ENCODE results near the gene PRXL2A.

The PRXL2A gene

GRCh38 chr10:80461208-80462183 is 53.1 kb downstream of the PRXL2A start:
- no peak for DNase-seq (ENCODE audit: low read depth)

GRCh38 chr10:80462299-80462980 is 54.1 kb downstream of the PRXL2A start:
- DNase-seq (ENCODE audit: low read depth) = no peak

GRCh38 chr10:80462981-80463741 is 54.8 kb downstream of the PRXL2A start:
- no peak for DNase-seq (ENCODE audit: low read depth)

- DNase-seq (ENCODE audit: low read depth) = no peak
Observed at GRCh38 chr10:80463868-80464267, 55.5 kb downstream of the PRXL2A start.

- DNase-seq (ENCODE audit: low read depth) = no peak
Observed at GRCh38 chr10:80464557-80465450, 56.5 kb downstream of the PRXL2A start.

GRCh38 chr10:80465451-80465835 is 57.1 kb downstream of the PRXL2A start:
- no peak for DNase-seq (ENCODE audit: low read depth)

GRCh38 chr10:80465839-80466590 is 57.7 kb downstream of the PRXL2A start:
- no peak for DNase-seq (ENCODE audit: low read depth)

- DNase-seq (ENCODE audit: low read depth) = no peak
Observed at GRCh38 chr10:80466724-80467326, 58.5 kb downstream of the PRXL2A start.

- no peak for DNase-seq (ENCODE audit: low read depth)
Observed at GRCh38 chr10:80468002-80468401, 59.7 kb downstream of the PRXL2A start.

- no peak for DNase-seq (ENCODE audit: low read depth)
Observed at GRCh38 chr10:80468806-80469421, 60.6 kb downstream of the PRXL2A start.

- no peak for DNase-seq (ENCODE audit: low read depth)
Observed at GRCh38 chr10:80470266-80470665, 61.9 kb downstream of the PRXL2A start.

- DNase-seq (ENCODE audit: low read depth) = no peak
Observed at GRCh38 chr10:80471001-80471400, 62.6 kb downstream of the PRXL2A start.

GRCh38 chr10:80471715-80472233 is 63.4 kb downstream of the PRXL2A start:
- no peak for DNase-seq (ENCODE audit: low read depth)

GRCh38 chr10:80472234-80473095 is 64.1 kb downstream of the PRXL2A start:
- no peak for DNase-seq (ENCODE audit: low read depth)

- no peak for DNase-seq (ENCODE audit: low read depth)
Observed at GRCh38 chr10:80473096-80473657, 64.8 kb downstream of the PRXL2A start.

GRCh38 chr10:80473692-80474596 is 65.6 kb downstream of the PRXL2A start:
- no peak for DNase-seq (ENCODE audit: low read depth)

- DNase-seq (ENCODE audit: low read depth) = no peak
Observed at GRCh38 chr10:80474597-80474910, 66.2 kb downstream of the PRXL2A start.

Measured in GM04504 (cell line).